HS-5 (cell line): ENCODE measurements around the gene UQCC2.

Experiments used
- DNase-seq: peaks from one replicate; pipeline ENCODE4 v3.0.0-alpha.2; 2012; ENCODE audit warnings: low read depth

Gene UQCC2

GRCh38 chr6:33725222-33725621 is 13.7 kb upstream of the UQCC2 start:
- DNase-seq: no peak

- DNase-seq: no peak
These were observed 12.9 kb upstream of the UQCC2 start for GRCh38 chr6:33724102-33725023.

- no peak for DNase-seq
These were observed 12.0 kb upstream of the UQCC2 start for GRCh38 chr6:33723371-33724085.

- no peak for DNase-seq
These were observed 10.7 kb upstream of the UQCC2 start for GRCh38 chr6:33722103-33722623.

GRCh38 chr6:33721508-33721907 is 10.0 kb upstream of the UQCC2 start:
- DNase-seq: no peak

- no peak for DNase-seq
These were observed 9.5 kb upstream of the UQCC2 start for GRCh38 chr6:33720998-33721397.

- no peak for DNase-seq
These were observed 8.0 kb upstream of the UQCC2 start for GRCh38 chr6:33719326-33719987.

- DNase-seq: no peak
These were observed 7.2 kb upstream of the UQCC2 start for GRCh38 chr6:33718713-33719112.

GRCh38 chr6:33717934-33718455 is 6.5 kb upstream of the UQCC2 start:
- DNase-seq: no peak

- no peak for DNase-seq
These were observed 5.6 kb upstream of the UQCC2 start for GRCh38 chr6:33716890-33717632.

GRCh38 chr6:33716379-33716778 is 4.9 kb upstream of the UQCC2 start:
- no peak for DNase-seq

GRCh38 chr6:33714385-33715040 is 3.0 kb upstream of the UQCC2 start:
- DNase-seq: no peak

- DNase-seq: no peak
These were observed 2.3 kb upstream of the UQCC2 start for GRCh38 chr6:33713786-33714185.

- DNase-seq: no peak
These were observed 1.4 kb upstream of the UQCC2 start for GRCh38 chr6:33712914-33713313.

GRCh38 chr6:33710296-33711121 is 991 bp downstream of the UQCC2 start:
- no peak for DNase-seq

- no peak for DNase-seq
These were observed 1.8 kb downstream of the UQCC2 start for GRCh38 chr6:33709605-33710295.

- no peak for DNase-seq
These were observed 2.8 kb downstream of the UQCC2 start for GRCh38 chr6:33708516-33709204.

- no peak for DNase-seq
These were observed 3.7 kb downstream of the UQCC2 start for GRCh38 chr6:33707771-33708170.
